Type B pancreatic cell (in vitro differentiated cells): ENCODE data around the gene CA12. TPM values are rescaled to one million over a fixed set of nuclear protein-coding genes. Genes with fewer than 3 reads are reported as not detected.
A peak's percentile ranks its signal among the peaks of the same experiment; 100 is the strongest.

Experiments used
- DNase-seq: peaks from one replicate; pipeline ENCODE4 v3.0.0; 2021; ENCODE audit warnings: mixed read lengths; ENCODE audit not compliant: unreplicated experiment; ENCODE audit errors: extremely low spot score
- H3K27ac Mint-ChIP-seq: 2 replicates; pipeline ENCODE4 v1.8.0; 2021; ENCODE audit warnings: mild to moderate bottlenecking, mixed read lengths
- H3K27me3 Mint-ChIP-seq: 2 replicates; pipeline ENCODE4 v1.8.0; 2021; ENCODE audit warnings: mixed read lengths
- H3K36me3 Mint-ChIP-seq: 2 replicates; pipeline ENCODE4 v1.8.0; 2021; ENCODE audit warnings: mixed read lengths
- H3K4me1 Mint-ChIP-seq: one replicate; pipeline ENCODE4 v1.8.0; 2021; ENCODE audit warnings: mixed read lengths; ENCODE audit not compliant: unreplicated experiment
- H3K4me3 Mint-ChIP-seq: 2 replicates; pipeline ENCODE4 v1.8.0; 2021; ENCODE audit warnings: mild to moderate bottlenecking, mixed read lengths
- H3K9me3 Mint-ChIP-seq: 2 replicates; pipeline ENCODE4 v1.8.0; 2021; ENCODE audit warnings: mixed read lengths
- total RNA-seq: library from RNA; stranded (reverse); gene quantifications from 2 replicates; pipeline ENCODE4 v1.2.1, GENCODE V29; 2021; ENCODE audit warnings: low replicate concordance
- TF ChIP-seq, protein P1 (sequence below): fragments of 200-600 bp; sonication (generic); conservative IDR thresholded peaks from 2 replicates; pipeline ENCODE4 v1.5.0; 2021; ENCODE audit warnings: antibody characterized with exemption, mild to moderate bottlenecking

Gene CA12
- total RNA-seq, 1 donor from 2014 or later = 5.5 TPM

- Mint-ChIP-seq H3K4me3 (no peak overlapping the region), H3K27me3 (no peaks in the 10 kb centered on the region), H3K9me3 (no peaks in the 10 kb centered on the region), H3K4me1 (peaks cover 20% of the 10 kb centered on the region), H3K27ac (no peak overlapping the region), H3K36me3 (peaks cover 21% of the 10 kb centered on the region)
- TF ChIP-seq, protein P1, sequence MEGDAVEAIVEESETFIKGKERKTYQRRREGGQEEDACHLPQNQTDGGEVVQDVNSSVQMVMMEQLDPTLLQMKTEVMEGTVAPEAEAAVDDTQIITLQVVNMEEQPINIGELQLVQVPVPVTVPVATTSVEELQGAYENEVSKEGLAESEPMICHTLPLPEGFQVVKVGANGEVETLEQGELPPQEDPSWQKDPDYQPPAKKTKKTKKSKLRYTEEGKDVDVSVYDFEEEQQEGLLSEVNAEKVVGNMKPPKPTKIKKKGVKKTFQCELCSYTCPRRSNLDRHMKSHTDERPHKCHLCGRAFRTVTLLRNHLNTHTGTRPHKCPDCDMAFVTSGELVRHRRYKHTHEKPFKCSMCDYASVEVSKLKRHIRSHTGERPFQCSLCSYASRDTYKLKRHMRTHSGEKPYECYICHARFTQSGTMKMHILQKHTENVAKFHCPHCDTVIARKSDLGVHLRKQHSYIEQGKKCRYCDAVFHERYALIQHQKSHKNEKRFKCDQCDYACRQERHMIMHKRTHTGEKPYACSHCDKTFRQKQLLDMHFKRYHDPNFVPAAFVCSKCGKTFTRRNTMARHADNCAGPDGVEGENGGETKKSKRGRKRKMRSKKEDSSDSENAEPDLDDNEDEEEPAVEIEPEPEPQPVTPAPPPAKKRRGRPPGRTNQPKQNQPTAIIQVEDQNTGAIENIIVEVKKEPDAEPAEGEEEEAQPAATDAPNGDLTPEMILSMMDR = no peak
- no peak for DNase-seq
Observed at GRCh38 chr15:63294359-63294758, 87.3 kb downstream of the CA12 start.

DNA sequence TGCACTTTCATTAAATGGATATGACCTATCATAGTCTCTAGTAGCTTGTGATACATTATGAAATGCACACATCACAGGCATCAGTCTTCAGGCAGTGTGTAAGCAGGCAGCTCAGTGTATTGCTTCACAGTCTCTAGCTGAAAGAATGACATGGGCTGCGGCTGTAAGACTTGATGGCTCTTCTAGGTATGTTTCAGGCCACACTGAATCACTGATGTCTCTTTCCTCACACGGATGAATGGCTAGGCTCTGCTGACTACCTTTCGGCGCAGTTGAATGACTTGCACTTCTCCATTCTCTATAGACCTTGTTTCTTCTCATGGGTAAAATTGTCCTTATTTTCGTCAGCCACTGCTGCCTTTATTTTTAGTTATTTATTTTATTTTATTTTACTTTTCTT lies 88.9 kb downstream of the CA12 start:
- peaks cover 11% of the 10 kb centered on the region for H3K36me3 Mint-ChIP-seq
- no peaks in the 10 kb centered on the region for H3K9me3 Mint-ChIP-seq
- no peak for DNase-seq
- no peak overlapping the region for H3K27ac Mint-ChIP-seq
- TF ChIP-seq, protein P1 = no peak
- no peaks in the 10 kb centered on the region for H3K27me3 Mint-ChIP-seq
- H3K4me1 Mint-ChIP-seq = peaks cover 26% of the 10 kb centered on the region
- no peak overlapping the region for H3K4me3 Mint-ChIP-seq

DNA sequence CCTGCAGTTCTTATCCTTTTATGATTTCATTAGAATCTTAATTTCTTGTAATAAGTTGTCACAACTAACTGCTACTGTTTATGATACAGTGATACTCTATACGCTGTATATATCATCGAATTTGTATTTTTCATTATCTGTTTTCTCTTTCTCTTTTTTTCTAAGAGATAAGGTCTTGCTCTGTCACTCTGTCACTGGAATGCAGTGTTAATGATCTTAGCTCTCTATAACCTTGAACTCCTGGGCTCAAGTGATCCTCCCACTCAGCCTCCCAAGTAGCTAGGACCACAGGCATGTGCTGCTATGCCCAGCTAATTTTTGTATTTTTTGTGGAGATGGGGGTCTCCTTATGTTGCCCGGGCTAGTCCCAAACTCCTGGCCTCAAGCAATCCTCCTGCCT lies 89.4 kb downstream of the CA12 start:
- H3K36me3 Mint-ChIP-seq = peaks cover 9% of the 10 kb centered on the region
- TF ChIP-seq, protein P1 = no peak
- no peak overlapping the region for H3K4me3 Mint-ChIP-seq
- H3K27me3 Mint-ChIP-seq = no peaks in the 10 kb centered on the region
- no peak for DNase-seq
- peaks cover 27% of the 10 kb centered on the region for H3K4me1 Mint-ChIP-seq
- no peak overlapping the region for H3K27ac Mint-ChIP-seq
- H3K9me3 Mint-ChIP-seq = no peaks in the 10 kb centered on the region

GRCh38 chr15:63291507-63291906 lies 90.1 kb downstream of the CA12 start:
- no peak overlapping the region for H3K4me3 Mint-ChIP-seq
- no peaks in the 10 kb centered on the region for H3K27me3 Mint-ChIP-seq
- H3K27ac Mint-ChIP-seq = no peak overlapping the region
- no peak for DNase-seq
- peaks cover 9% of the 10 kb centered on the region for H3K36me3 Mint-ChIP-seq
- H3K9me3 Mint-ChIP-seq = no peaks in the 10 kb centered on the region
- TF ChIP-seq, protein P1 = no peak
- H3K4me1 Mint-ChIP-seq = peaks cover 30% of the 10 kb centered on the region

DNA sequence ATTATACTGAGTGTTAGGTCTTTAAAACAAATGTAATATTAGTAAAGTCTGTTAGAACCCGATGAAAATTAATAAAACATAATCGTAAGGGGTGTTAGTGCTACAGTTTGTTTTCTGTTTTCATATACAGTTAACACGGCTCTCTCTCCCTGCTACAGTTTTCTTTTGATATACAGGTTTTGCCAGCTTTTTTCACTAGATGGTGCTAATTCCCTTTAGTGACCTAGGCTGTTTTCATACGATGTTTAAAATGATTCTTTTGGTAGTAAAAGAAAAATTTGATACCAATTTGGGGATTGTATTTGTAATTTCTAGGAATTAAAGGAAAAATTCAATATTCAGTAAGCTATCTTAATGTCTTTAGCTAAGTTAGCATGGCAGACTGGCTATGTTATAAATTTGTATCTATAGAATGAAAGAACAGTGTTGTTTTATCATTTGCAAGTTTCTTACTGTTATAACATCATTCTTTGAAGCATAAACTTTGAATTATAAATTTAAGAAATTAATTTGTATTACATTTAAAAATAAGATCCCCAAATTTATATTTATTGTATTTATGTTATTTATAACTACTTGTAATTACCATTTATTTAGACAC lies 92.8 kb downstream of the CA12 start:
- TF ChIP-seq, protein P1 = peak; percentile 86
- H3K27ac Mint-ChIP-seq = no peak overlapping the region
- no peak for DNase-seq
- H3K27me3 Mint-ChIP-seq = no peaks in the 10 kb centered on the region
- H3K4me1 Mint-ChIP-seq = peaks cover 21% of the 10 kb centered on the region
- no peaks in the 10 kb centered on the region for H3K9me3 Mint-ChIP-seq
- no peak overlapping the region for H3K4me3 Mint-ChIP-seq
- peaks cover 5% of the 10 kb centered on the region for H3K36me3 Mint-ChIP-seq

DNA sequence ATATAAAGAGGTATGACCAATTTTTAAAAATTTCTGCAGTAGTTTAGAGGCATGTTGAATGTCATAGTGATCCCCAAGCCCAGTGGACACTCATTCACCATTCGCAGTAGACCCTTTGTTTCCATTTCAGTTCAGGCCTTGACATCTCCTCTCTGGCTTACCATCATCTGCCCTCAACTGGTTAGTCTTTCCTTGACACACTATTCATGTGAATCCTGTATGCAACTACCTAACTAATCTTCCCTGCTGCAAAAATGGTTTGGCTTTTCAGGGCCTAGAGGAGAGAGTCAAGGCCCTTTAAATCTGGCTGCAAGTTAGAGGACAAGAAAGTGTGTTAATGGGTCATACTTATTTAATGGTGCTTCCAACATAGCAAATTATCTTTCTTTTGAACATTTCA lies 93.3 kb downstream of the CA12 start:
- H3K4me1 Mint-ChIP-seq = peaks cover 21% of the 10 kb centered on the region
- no peaks in the 10 kb centered on the region for H3K27me3 Mint-ChIP-seq
- H3K36me3 Mint-ChIP-seq = peaks cover 5% of the 10 kb centered on the region
- no peaks in the 10 kb centered on the region for H3K9me3 Mint-ChIP-seq
- H3K4me3 Mint-ChIP-seq = no peak overlapping the region
- H3K27ac Mint-ChIP-seq = no peak overlapping the region
- no peak for DNase-seq
- TF ChIP-seq, protein P1 = no peak
